CD4-positive, alpha-beta T cell treated with Interleukin-17A for 4 hours (primary cell): ENCODE results near the gene ZNF670.
"Not testable (repeated sequence)": the region's sequence is repeated elsewhere in the genome, so short reads cannot be mapped to it uniquely, and the experiment has no call there.

Experiments used
- DNase-seq: peaks from one replicate; pipeline ENCODE4 v3.0.0-alpha.2; 2020; ENCODE audit warnings: mixed read lengths

The ZNF670 gene

GRCh38 chr1:247078258-247079140 lies at the start of gene ZNF670:
Gene ZNF670 (minus strand): TSS chr1:247078811. CDS start chr1:247078596, 215 bp downstream.
- peak; percentile 91 for DNase-seq

DNA sequence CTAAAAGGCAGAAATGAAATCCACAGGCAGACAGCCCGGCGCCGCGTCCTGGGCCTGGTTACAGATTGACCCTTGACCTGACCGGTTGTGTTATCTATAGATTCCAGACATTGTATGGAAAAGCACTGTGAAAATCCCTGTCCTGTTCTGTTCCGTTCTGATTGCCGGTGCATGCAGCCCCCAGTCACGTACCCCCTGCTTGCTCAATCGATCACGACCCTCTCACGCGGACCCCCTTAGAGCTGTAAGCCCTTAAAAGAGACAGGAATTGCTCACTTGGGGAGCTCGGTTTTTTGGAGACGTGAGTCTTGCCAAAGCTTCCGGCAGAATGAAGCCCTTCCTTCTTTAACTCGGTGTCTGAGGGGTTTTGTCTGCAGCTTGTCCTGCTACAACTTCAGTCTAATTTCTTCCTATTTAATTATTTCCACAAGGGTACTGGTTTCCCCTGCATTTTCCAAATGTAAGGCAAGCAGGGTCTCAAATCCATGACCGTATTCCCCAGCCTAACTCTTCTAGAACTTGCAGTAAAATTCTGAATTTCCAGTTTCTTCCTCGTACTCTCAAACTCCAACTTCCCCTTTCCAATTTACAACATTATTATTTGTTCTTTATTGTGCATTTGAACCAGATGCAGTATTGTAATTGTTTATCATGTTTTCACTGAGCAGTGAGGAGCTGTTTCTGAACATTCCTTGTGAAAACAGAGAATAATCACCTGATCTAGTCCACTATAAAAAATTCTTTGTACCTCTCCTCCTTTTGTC lies 49.1 kb upstream of the ZNF670 start:
- DNase-seq: not testable (repeated sequence)

- not testable (repeated sequence) for DNase-seq
Measured at GRCh38 chr1:247126601-247127000, 48.0 kb upstream of the ZNF670 start.

GRCh38 chr1:247126166-247126565 lies 47.6 kb upstream of the ZNF670 start:
- DNase-seq: not testable (repeated sequence)

DNA sequence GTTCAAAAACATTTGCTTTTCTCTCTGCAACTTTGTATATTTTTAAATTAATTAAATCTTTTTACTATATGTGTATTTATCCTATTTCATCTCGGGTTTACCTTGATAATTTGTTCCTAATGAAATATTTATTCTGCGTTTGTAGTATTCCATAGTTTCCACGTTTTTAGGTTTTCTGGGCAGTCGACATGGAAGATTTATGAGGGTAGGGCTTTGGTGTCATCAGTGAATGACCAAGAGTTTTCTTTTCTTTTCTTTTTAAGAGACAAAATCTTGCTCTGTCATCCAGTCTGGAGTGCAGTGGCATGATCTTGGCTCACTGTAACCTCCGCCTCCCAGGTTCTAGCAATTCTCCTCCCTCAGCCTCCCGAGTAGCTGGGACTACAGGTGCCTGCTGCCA lies 42.8 kb upstream of the ZNF670 start:
- DNase-seq: no peak

DNA sequence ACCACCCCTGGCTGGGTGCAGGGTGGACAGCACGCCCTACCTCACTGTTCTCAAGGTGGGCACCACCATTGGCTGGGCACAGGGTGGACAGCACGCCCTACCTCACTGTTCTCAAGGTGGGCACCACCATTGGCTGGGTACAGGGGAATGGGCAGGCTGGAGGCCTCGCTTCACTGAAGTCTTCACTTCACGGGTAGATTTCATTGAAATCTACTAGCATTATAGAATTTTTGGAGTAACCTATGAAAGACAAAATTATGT lies 41.7 kb upstream of the ZNF670 start:
- DNase-seq: not testable (repeated sequence)

DNA sequence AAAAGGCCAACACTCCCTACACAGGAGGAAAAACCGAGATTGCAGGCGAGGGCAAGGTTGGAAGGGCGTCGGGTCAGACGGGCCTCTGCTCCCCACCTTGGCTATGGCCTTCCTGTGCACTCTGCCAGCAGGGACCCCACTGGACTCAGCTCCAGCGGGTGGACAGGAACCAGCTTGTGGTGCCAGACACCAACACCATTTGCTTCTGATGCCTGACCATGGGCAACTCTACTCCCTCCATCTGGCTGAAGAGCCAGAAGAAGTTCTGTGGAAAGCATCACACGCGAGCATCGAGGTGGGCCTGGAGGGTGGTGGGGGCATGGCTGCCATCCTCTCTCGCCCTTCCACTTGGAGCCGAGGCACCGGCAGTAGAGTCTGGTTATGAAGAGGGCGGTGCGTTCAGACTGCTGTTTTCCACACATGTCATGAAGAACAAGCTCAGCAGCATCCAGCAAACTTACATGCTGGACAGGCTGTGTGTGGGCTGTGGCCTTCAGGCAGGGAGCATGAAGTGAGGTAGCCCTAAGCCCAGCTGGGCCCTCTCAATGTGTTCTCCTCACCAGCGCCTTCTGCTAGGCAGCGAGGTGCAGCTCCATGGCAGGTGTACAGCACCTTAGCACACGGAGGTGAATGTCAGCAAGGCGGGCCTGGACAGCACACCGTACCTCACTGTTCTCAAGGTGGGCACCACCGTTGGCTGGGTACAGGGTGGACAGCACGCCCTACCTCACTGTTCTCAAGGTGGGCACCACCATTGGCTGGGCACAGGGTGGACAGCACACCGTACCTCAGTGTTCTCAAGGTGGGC lies 41.2 kb upstream of the ZNF670 start:
- DNase-seq: no peak

DNA sequence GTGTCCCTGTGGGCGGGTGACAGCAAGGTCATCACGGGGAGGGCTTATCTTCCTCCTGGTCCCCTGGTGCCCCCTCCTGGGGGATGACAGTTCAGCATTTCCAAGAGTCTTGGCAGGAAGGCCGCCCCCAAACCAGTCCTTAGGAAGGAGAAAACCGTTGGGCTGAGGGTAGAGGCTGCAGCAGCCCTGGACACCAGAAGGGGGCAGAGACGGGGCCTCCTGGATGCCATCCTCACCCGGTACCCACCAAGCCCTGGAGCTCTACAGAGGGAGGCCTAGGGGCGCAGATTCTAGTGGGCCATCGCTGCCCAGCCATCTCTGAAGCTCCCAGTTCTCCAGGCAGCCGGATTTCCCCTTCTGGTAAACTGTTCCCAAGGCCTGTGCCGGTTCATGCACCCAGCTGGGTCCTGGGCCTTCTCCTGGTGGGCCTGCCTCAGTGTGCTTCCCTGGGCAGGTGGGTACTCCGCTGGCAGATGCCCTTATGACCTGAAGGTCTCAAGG lies 40.4 kb upstream of the ZNF670 start:
- DNase-seq: peak; percentile 17

DNA sequence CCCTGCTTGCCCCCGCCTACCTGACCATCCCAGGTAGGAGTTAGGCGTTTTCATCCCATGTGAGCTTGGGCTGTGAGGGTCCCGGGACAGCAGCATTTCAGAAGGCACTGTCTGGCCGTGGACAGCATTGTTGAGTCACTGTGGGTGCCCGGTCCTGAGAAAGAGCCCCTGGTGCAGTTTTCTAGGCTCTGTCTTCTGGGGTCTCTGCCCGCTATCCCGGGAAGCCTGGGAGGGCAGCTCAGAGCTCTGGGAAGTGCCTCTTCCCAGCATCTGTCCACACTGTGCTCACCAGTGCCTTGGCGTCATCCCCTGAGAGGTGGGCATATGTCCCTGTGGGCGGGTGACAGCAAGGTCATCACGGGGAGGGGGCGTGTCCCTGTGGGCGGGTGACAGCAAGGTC lies 36.9 kb upstream of the ZNF670 start:
- no peak for DNase-seq

DNA sequence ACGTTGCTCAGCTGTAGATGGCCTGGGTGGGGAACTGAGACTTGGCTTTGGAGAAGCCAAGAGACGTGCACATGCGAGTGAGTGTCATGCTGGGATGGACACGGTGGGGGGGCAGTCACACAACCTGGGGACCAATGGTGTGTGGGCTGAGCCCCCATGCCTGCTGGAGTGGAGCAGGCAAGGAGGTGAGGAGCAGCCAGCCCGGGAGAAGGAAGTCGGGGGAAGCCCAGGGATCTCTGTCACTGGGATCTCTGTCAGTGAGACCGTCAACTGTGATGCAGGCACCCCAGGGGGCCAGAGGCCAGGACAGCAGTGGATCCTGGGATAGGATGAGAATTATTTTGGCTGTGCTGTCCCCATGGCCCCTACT lies 36.5 kb upstream of the ZNF670 start:
- DNase-seq: no peak

DNA sequence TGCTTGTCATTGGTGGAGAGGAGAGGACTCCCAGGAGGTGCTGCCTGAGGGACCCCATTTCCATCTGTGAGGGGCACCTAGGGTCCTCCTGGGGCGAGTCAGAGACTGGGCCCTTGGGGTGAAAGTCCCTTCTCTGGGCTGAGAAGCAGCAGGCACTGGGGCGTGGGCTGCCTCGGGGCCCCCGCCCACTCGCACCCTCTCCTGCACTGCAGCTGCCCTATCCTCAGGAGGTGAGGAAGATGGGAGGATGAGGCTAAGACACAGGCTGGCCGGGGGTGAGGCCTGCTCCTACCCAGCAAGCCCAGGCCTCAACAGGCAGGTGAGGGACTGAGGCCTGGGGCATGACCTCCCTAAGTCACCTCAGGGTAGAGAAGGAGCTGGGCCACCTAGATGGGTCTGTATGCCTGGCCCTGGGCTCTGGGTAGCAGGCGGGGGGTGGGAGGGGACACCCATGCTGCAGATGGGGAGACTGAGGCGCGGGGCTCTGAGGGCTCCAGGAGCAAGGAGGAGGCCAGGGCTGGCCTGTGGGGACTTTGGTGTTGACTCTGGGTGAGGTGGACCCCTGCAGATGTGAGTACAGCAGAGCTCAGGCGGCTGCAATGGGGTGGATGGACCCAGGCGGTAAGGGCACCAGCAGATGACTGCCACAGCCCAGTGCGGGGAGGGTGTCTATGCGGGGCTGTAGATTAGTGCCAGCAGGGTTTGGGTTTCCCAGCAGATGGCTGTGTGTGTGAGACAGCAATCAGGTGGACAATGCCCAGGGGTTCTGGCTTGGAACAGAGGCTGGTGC lies 35.9 kb upstream of the ZNF670 start:
- no peak for DNase-seq

- no peak for DNase-seq
Measured at GRCh38 chr1:247113733-247114271, 35.2 kb upstream of the ZNF670 start.

- DNase-seq: no peak
Measured at GRCh38 chr1:247113094-247113497, 34.5 kb upstream of the ZNF670 start.

DNA sequence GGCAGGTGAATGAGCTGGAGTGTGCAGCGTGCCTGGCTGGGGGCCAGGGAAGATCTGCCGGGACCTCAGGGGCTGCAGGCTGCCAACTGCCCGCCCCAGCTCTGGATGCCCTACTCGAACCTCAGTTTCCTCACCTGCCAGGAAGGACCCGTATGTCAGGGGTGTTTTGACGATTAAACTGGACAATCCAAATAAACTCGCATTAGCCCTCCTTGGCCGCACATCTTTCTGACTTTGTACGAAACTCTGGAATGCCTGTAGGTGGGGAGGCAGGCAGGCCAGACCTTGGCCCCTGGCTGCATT lies 33.8 kb upstream of the ZNF670 start:
- no peak for DNase-seq

GRCh38 chr1:247111700-247112478 lies 33.3 kb upstream of the ZNF670 start:
- DNase-seq: no peak

DNA sequence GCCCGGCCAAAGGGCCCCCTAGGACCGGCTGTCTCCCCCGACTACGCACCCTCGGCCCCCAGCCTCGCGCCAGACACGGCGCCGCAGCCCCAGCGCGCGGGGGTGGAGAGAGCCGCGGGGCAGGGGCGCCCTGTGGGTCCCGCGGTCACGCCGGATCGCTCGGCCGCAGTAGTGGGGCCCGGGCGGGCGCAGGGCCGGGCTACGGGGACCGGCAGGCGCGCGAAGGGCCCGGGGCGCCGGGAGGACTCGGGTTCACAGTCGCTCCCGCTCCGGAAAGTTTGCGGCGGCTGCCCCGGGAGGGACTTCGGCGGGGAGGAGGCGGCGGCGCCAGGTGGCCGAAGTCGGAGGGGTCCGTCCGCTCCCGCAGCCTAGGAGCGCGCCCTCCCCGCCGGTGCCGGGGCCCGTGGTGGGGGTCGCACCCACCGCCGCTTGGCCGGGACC lies 32.7 kb upstream of the ZNF670 start:
- no peak for DNase-seq

GRCh38 chr1:247110627-247111258 lies 32.1 kb upstream of the ZNF670 start:
- peak; percentile 25 for DNase-seq

- no peak for DNase-seq
Measured at GRCh38 chr1:247107694-247108093, 29.1 kb upstream of the ZNF670 start.

DNA sequence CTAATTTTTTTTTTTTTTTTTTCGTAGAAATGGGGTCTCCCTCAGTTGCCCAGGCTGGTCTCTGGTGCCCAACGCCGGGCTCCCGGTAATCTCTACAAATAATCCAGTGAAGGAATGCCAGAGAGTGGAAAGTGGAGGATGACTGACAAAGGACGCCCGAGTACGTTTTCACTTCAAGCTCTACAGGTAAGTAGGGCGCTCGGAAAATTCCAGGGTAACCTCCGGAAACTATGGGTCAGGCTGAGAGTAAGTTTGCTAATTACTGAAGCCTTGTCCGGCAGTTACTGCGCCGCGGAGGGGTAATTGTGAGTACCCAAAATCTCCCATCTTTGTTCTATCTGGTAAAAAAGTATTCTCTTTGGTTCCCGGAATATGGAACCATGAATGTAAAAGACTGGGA lies 27.4 kb upstream of the ZNF670 start:
- DNase-seq: no peak

- no peak for DNase-seq
Measured at GRCh38 chr1:247104965-247105364, 26.4 kb upstream of the ZNF670 start.
